ENCODE results near the gene CUBN. TPM values are rescaled to one million over a fixed set of nuclear protein-coding genes. Genes with fewer than 3 reads are reported as not detected.

Gene CUBN
- total and polyA plus RNA-seq, 2 of the 13 experiments (the other 11 are each of a cell fraction or from before 2014, with no cell fraction given) = 0.27 to 0.32 TPM

- TF ChIP-seq, protein P1, sequence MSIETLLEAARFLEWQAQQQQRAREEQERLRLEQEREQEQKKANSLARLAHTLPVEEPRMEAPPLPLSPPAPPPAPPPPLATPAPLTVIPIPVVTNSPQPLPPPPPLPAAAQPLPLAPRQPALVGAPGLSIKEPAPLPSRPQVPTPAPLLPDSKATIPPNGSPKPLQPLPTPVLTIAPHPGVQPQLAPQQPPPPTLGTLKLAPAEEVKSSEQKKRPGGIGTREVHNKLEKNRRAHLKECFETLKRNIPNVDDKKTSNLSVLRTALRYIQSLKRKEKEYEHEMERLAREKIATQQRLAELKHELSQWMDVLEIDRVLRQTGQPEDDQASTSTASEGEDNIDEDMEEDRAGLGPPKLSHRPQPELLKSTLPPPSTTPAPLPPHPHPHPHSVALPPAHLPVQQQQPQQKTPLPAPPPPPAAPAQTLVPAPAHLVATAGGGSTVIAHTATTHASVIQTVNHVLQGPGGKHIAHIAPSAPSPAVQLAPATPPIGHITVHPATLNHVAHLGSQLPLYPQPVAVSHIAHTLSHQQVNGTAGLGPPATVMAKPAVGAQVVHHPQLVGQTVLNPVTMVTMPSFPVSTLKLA (IDR thresholded peaks at IDR 0.05) = no peak
- TF ChIP-seq, protein P2, sequence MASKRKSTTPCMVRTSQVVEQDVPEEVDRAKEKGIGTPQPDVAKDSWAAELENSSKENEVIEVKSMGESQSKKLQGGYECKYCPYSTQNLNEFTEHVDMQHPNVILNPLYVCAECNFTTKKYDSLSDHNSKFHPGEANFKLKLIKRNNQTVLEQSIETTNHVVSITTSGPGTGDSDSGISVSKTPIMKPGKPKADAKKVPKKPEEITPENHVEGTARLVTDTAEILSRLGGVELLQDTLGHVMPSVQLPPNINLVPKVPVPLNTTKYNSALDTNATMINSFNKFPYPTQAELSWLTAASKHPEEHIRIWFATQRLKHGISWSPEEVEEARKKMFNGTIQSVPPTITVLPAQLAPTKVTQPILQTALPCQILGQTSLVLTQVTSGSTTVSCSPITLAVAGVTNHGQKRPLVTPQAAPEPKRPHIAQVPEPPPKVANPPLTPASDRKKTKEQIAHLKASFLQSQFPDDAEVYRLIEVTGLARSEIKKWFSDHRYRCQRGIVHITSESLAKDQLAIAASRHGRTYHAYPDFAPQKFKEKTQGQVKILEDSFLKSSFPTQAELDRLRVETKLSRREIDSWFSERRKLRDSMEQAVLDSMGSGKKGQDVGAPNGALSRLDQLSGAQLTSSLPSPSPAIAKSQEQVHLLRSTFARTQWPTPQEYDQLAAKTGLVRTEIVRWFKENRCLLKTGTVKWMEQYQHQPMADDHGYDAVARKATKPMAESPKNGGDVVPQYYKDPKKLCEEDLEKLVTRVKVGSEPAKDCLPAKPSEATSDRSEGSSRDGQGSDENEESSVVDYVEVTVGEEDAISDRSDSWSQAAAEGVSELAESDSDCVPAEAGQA (IDR thresholded peaks at IDR 0.05; ENCODE audit: low read depth) = no peak
- TF ChIP-seq, protein P2 (CRISPR knock-in tag; IDR thresholded peaks at IDR 0.05; ENCODE audit: borderline replicate concordance) = no peak
- no peak for TF ChIP-seq FOXP1 (IDR thresholded peaks at IDR 0.05)
- TF ChIP-seq FOXP1 (CRISPR knock-in tag; IDR thresholded peaks at IDR 0.05) = no peak
- peak; percentile 98 for TF ChIP-seq SNAPC5 (CRISPR knock-in tag; IDR thresholded peaks at IDR 0.05; ENCODE audit: borderline replicate concordance)
- TF ChIP-seq ZGPAT (CRISPR knock-in tag; IDR thresholded peaks at IDR 0.05) = no peak
- no peak for TF ChIP-seq RARG (CRISPR knock-in tag; IDR thresholded peaks at IDR 0.05; ENCODE audit: low read depth)
- TF ChIP-seq ADNP (CRISPR knock-in tag; IDR thresholded peaks at IDR 0.05) = no peak
- TF ChIP-seq, protein P3, sequence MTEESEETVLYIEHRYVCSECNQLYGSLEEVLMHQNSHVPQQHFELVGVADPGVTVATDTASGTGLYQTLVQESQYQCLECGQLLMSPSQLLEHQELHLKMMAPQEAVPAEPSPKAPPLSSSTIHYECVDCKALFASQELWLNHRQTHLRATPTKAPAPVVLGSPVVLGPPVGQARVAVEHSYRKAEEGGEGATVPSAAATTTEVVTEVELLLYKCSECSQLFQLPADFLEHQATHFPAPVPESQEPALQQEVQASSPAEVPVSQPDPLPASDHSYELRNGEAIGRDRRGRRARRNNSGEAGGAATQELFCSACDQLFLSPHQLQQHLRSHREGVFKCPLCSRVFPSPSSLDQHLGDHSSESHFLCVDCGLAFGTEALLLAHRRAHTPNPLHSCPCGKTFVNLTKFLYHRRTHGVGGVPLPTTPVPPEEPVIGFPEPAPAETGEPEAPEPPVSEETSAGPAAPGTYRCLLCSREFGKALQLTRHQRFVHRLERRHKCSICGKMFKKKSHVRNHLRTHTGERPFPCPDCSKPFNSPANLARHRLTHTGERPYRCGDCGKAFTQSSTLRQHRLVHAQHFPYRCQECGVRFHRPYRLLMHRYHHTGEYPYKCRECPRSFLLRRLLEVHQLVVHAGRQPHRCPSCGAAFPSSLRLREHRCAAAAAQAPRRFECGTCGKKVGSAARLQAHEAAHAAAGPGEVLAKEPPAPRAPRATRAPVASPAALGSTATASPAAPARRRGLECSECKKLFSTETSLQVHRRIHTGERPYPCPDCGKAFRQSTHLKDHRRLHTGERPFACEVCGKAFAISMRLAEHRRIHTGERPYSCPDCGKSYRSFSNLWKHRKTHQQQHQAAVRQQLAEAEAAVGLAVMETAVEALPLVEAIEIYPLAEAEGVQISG (CRISPR knock-in tag; IDR thresholded peaks at IDR 0.05) = no peak
- TF ChIP-seq SNAPC2 (CRISPR knock-in tag; IDR thresholded peaks at IDR 0.05) = peak; percentile 99
- TF ChIP-seq, protein P4, sequence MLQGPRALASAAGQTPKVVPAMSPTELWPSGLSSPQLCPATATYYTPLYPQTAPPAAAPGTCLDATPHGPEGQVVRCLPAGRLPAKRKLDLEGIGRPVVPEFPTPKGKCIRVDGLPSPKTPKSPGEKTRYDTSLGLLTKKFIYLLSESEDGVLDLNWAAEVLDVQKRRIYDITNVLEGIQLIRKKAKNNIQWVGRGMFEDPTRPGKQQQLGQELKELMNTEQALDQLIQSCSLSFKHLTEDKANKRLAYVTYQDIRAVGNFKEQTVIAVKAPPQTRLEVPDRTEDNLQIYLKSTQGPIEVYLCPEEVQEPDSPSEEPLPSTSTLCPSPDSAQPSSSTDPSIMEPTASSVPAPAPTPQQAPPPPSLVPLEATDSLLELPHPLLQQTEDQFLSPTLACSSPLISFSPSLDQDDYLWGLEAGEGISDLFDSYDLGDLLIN (CRISPR knock-in tag; IDR thresholded peaks at IDR 0.05; ENCODE audit: borderline replicate concordance) = no peak
Measured at GRCh38 chr10:16891375-16892313, 238.0 kb downstream of the CUBN start (continued).
